NCI-H748 treated with DMSO at 0.1 percent for 48 hours (cell line): ENCODE results near the gene DUSP7.

Experiments
- DNase-seq: peaks from one replicate; lab custom pipeline; 2025; lab: John Stamatoyannopoulos, UW

DUSP7 gene

DNA sequence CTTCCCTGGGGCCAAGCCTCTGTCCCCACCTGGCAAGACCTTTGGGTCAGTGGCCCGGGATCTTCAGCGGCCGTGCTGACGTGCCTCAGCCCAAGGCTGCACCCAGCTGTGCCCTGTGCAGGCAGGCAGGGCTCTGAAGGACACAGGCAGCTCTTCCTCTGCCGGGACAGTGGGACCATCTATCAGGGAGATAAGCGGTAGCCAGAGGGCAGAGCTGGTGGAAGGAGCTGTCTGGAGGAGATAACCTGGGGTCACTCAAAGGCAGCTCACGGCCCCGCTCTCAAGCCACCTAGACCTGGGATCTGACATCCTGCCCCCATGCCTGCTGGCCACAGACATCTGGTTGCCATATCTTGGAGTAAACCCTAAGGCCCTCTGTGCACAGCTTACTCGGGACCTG lies 27.3 kb downstream of the DUSP7 start:
- no peak for DNase-seq

DNA sequence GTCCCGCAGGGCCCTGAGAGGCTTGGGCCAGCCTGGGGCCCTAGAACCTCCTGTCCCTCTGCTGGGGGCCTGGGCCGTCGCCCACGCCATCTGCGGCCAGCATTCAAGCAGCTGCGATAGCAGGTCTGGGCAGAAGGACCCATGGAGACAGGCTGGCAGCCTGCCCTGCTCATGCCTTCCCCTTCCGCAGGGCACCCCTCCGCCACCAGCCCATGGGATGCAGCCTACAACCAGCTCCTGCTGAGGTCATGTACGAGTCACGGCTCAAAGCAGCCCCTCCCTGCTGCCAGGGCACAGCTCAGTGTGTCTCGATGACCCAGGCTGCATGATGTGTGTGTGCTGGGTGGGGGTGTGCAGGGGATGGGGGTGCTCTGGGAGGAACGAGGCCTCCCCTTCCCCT lies 27.8 kb downstream of the DUSP7 start:
- no peak for DNase-seq

DNA sequence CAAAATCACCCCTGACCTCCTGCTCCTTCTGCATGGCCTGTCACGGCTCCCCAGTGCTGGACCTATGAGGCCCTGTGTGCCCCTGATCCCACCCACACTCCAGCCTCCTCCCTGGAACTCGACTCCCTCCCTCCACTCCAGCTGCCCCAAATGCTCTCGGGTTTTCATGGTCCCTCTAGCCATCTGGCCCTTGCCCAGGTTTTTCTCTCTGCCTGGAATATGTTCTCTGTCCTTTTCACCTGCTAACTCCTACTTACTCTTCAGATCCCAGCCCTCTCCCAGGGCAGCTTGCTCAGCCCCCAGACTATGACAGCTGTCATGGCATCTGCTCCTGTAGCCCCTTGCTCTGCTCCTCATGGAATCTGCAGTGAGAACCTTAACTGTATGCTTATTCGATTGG lies 30.3 kb downstream of the DUSP7 start:
- no peak for DNase-seq

DNA sequence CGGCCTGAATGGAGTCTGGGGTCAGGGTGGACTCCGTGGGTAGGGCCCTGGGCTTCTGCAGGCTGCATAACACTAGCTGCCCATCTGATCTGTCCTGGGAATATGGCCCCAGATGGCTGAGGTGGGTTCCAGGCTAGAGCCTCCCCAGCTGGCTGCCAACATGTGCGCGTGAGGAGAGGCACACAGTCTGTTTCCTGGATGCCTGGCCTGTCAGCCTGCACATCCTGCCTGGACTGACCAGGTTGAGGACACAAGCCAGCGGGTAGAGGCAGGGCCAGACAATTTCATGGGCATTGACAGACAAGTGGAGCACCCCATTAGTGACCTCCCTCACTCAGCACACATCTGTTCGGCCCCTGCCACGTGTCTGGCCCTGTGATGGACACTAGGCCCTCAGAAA lies 30.9 kb downstream of the DUSP7 start:
- no peak for DNase-seq

DNA sequence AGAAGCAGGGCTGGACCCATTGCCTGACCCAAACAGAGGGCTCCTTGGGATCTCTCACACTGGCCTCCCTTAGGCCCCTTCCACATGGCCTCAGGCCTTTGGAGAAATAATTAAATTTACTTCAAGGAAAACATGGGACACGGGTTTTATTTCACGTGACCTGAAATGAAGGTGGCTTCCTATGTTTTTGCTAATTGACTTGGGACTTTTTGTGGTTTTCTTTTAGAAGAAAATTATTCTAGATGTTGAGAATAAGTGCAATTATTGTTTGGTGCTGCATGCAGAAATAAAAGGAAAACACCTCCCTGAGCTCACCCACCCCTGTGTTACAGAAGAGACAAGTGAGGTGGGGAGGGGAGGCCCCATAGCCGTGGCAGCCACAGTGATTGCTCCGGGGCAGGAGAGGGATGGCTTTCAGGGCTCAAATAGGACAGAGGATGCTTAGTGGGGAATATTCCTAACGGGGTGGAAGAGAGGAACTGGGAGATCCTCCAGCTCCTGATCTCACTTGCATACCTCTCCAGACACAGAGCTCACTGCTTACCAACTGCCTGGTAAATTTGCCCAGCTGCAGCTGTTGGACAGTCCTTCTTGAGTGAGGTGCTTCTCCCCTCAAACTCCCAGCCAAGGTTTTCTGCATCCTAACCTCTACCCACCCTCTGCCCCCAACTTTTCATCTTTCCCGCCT lies 31.5 kb downstream of the DUSP7 start:
- no peak for DNase-seq

DNA sequence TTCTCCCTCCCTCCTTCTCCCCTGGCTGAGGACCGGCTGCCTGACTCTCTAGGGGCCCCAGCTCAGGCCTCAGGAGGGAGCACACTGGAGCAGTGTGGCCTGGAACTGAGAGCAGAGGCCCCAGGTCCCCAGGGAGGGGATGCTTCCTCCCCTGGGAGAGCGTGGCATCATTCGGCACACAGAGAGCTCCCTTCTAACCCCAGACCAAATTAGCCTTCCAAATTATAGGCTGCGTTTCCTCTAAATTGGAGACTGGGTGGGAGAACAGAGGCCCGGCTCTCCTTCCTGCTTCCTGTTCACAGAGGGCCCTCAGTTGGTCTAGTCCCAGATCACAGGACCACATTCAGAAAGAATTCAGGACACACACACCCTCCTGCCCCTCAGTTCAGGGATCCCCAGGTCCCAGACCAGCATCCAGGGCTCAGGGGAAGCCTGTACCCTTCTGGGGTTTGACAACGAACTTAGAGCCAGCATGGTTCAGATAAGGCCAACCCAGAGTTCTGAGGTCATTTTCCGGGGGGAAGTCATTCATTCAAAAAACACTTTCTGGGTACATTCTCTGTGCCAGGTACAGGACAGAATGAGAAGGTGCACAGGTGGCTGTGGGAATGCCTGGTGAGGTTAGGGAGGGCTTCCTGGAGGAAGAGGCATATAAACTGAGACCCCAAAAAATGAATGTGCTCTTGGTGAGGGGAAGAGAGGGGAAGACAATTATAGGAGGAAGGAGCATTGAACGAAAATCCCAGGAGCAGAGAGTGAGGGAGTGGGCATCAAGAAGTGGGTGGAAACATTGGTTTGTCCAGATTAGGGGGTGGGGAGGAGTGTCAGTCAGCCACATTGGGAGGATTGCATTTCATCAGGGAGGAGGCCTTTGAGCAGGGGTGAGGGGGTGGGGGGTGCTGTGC lies 32.3 kb downstream of the DUSP7 start:
- DNase-seq, result no peak

DNA sequence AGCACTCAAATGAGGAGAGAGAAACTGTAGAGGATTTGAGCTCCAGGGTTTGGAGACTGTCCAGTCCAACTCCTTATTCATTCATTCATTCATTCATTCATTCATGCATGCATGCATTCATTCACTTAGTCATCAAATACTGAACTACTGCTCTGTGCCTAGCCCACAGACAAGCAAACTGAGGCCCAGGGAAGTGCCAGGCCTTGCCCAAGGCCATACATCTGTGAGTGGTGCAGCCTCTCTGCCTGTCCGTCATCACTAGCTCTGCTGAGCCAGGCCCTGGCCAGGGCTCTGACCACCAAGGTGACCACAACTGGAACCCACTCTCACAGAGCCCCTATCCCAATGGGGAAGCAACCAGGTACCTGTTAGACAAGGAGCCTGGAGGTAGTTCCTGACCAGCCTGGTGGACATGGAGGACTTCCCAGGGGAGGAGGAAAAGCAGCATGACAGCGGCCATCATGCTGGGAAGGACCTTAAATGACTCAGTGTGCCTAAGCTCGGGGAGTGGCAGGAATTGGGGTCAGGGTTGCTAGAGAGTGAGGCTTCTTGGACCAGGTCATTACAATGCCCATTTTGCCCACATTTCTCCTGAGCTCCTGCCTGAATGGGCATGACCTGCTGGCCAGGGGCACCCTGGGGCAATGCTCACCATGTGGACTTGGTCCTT lies 33.1 kb downstream of the DUSP7 start:
- no peak for DNase-seq

DNA sequence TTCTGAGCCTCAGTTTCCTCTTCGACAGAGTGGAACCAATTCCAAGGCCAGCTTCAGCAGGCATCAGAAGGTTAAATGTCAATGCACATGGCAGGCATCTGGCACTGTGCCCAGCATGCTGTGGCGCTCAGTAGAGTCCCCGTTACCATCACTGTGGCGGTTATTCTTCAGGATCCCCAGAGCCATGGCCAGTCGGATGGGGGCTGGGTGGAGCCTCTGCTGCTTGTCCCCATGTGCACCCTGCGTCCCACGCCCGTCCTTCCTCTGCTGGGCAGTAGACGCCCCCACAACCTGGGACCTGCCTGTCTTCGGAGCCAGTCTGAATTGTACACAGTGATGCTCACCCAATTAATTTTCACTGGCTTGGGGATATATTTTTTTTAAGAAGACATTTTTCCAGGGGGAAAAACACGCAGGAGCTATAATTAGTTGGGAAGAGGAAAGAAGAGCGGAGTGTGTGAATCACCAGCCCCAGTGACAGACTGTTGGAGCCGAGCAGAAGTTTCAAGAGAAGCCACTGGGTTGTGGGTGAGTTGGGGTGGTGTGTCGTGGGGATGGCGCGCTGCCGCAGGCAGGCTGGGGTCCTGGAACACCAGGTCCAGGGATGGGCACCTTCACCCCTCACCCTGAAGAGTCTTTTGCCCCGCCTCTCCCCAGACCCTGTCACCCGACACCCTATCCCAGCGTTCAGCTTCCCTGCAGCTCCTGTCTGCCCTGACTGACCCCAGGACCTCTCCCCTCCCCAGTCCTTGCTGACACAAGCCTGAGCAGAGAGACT lies 33.9 kb downstream of the DUSP7 start:
- no peak for DNase-seq

DNA sequence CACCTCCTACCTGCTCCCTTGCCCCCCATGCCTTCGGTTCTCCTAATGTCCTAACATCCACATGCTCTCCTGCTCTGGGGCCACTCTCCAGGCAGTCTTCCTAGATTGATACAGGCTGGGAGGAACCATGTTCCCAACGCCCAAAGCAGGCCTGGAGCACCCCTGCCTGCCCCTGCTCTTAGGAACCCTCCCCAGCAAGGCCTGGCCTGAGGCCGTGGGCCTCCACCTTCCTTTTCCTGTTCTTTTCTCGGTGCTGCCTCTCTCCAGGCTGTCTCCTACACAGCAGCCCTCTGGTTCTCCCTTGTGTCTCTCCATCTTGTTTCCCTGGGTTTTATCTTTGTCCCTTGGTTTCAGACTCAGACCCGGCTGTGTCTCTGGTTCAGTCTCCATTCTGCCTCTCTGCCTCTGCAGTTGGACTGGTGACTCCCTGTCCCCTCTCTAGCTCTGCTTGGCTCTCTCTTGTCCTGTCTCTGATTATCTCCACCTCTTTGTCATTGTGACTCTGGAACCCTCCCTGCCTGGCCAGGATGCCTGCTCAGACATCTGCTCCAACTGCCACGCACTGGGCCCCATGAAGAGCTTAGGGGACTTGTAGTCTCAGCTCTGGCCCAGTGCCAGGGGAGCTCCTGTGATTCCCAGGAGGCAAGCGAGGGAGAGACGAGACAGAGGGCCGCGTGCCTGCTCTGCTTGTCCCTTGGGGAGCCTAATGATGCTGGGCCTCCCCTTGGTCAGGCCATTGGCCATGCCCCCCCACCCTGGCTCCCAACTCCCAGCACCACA lies 34.7 kb downstream of the DUSP7 start:
- no peak for DNase-seq

DNA sequence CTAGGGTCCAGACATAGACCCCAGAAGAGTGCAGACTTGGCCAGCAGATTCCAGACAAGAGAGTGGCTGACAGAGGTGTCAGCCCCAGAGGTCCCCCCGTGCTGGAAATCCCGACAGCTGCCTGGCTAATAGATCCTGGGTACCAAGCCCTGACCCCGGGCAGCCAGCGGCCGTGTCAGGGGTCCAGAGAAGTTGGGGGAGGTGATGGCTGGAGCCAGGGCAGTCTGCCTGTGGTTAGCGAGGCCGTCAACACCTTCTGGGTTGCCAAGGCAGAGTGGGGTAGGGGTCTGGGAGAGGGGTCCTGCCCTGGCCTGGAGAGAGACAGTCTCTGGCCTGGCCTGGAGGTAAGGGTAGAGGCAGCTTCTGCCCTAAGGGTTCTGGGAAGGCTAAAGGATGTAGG lies 35.6 kb downstream of the DUSP7 start:
- DNase-seq, result no peak

DNA sequence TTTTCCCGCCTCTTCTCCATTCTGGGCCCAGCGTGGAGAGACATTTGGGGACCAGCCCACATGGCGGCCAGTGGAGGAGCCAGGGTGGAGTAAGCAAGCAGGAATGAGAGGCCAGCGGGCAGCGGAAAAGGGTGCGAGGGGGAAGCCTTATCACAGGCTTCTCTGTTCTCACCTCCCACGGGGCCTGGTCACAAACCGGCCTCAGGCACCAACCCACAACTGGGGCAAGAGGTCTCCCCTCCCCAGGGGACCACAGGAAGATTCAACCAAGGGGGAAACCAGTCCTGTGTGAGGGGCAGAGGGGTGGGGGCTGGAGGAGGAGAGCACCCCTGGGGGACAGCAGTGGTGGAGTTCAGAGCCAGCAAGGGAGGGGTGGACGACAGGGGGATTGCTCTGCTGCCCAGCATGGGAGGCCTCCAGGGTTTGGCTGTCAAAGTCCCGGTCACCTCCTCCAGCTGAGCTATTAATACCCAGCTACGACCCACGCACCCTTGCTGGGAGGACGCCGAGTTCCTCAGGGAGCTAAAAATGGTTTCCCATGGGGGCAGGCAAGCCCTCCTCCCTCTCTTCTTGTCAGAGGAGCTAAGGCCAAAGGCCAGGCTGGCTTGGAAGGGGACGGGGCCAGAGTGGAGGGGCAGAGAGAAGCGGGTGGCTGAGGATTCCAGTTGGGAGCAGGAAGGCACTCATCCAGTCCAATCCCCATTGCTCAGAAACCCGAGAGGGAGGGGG lies 36.9 kb downstream of the DUSP7 start:
- DNase-seq, result no peak

DNA sequence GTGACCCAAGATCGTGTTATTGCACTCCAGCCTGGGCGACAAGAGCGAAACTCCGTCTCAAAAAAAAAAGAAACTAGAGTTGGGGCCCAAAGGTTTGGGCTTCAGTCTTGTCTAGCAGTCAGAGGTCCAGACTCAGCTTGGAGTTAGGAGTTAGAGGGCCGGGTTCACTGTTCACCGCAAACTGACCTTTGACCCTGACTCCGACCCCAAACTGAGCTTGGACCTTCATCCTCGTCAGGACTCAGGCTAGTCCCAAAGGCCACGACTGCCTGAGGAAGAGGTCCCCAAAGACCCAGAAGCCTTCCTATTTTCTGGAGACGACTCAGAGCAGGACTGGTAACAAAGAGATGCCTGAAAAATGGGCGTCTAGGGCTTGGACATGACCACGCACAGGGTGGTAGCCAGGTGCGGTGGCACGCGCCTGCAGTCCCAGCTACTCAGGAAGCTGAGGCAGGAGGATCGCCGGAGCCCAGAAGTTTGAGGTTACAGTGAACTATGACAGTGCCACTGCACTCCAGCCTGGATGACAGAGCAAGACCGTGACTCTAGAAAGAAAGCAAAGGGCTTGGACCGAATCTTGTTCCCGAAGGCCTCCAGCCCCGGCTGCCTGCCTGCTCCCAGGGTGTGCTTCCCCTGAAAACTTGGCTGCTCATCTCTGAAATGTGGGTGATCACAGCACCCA lies 37.9 kb downstream of the DUSP7 start:
- no peak for DNase-seq

DNA sequence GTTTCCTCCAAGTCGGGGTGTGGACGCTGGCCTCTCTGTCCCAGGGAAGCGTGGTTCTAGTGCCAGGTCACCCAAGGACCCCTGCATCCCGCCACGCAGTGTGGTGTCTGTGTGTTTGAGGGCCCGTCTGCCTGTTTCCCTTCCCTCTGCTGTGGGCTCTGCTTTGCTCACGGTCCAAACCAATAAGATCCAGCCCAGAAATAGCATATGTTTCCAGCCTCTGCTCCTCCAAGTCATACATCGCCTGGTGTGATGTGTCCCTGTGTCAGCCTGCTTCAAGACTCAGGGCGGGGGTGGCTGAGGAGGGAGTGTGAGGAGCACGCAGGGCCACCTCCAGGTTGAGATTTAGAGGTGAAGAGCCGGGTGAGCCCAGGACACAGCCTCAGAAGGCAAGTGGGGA lies 38.8 kb downstream of the DUSP7 start:
- DNase-seq, result no peak

DNA sequence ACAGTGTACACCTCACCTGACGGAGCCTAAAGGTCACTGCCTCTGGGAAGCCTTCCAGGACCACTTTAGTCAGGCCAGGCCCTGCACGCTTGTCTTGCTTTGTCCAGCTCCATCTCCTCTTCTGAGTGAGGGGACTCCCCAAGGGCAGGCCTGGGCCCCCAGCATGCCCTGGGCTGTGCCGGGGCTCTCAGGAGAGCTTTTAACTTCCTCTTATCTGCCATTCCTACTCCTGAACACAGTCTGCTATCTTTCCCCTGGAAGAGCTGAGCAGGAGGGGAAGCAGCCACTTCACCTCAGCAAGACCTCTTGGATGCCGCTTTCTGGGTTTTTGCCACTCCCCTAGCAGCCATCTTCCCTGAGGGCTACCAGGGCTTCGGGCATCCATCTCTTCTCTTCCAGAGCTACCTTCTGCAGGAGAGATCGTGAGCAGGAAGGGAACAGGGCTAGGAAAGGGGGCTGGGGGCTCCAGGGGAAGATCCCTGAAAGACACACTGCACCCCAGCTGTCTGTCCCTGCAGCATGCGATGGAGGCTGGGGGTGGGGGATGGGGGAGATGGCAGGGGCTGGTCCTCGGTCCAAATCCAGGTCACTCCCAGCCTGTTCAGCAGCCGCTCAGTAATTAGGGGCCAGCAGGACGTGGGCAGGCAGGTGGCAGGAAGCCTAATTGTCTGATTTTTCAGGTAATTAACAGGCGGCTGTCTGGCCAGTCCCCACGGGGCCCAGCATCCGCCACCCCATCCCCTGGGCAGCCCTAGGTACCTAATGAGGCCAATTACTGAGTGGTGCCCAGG lies 40.7 kb downstream of the DUSP7 start:
- peak; percentile 22 for DNase-seq

DNA sequence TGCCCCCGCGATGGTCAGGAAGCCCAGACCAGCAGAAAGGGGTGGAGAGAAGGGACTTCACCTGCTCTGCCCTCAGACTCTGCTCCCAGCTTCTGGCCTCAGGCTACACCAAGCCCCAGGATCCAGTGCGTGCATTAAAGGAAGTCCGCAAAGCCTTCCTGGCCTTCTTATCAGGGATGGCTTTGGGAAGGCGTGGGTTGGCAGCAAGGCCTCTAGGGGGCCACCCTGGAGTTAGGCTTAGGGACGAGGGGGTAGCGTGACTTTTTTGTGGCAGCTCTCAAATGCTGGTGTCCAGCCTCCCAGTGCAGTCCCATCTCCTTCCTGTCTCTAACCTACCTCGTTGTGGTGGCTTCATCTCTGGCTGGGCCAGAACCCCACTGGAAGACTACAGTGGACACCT lies 41.8 kb downstream of the DUSP7 start:
- no peak for DNase-seq

DNA sequence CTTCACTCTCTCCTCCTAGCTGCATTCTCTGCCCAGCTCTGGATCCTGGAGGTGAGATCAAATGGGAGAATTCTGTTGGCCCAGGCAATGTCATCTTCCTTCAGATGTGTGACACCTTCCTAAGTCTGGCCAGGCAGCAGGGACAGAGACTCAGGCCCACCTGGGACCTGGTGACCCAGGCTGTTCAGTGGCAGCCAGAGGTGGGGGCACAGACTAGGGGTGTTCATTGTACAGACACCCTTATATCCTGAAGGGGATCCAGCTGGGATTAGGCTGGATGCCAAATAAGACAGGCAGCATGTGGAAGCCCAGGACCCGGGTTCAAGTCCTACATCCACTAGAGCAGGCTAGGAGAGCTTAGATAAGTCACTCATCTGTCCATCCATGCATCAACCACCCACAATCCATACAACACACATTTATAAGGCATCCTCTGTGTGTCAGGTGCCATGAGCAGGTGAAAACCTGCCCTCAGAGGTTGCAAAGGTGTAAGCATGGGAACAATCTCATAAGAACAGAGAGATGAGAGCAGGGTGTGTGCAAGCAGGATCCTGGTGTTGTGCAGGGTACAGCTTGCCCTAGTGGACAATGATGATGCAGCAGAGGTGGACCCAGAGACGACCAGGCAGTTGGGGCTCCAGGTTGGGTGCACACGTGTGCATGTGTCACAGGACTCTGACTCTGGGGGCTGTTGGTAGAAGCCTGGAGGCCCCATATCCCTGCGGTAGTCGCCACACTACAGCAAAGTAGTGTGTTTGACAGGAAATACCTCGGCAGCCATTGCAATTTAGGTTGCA lies 42.4 kb downstream of the DUSP7 start:
- no peak for DNase-seq

DNA sequence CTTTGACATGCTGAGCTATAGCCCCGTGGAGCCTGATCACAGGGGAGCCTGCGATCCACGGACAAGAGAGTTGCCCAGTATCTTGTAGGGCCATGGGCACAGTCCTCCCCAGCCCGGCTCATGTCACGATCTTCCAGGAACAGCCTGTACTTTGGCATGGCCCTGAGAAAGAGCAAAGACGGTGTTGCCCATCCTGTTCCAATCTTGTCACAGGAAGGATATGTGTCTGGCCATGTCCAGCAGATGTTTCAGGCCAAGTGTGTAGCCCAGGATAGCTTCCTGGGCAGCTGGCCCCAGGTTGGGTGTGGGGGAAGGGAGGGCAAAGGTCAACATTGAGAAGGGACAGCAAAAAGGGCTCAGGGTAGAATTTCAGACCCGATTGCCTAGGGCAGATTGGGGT lies 43.7 kb downstream of the DUSP7 start:
- DNase-seq, result no peak

DNA sequence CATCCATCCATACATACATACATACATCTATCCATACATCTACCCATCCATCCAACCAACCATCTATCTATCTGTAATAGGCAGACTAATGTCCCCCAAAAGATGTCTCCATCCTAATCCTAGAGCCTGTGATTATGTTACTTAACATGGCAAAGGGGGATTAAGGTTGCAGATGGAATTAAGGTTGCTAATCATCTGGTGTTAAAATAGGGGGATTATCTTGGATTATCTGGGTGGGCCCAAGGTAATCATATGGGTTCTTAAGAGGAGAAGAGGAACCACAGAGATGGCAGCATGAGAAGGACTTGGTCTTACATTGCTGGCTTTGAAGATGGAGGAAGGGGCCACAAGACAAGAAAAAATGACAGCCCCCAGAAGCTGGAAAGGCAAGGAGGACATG lies 45.9 kb downstream of the DUSP7 start:
- DNase-seq, result no peak

DNA sequence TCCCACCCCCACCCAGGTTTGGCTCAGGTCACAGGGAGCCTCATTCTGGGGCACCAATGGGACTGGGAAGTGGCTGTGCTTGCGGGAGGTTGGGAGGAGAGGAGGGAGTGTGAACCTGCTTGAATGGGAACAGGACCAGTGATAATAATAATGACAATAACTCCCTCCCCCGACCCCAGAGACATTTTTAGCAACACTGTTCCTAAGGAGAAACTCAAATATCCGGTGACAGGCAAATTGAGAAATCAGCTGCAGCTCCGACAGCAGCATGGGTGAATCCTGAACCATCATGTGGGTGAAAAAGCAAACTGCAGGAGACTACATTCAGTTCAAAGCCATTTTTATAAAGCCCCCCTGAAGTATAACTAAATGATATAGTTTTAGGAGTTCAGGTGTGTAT lies 49.1 kb downstream of the DUSP7 start:
- no peak for DNase-seq
